ENCODE data around the gene TUBB. TPM values are rescaled to one million over a fixed set of nuclear protein-coding genes. Genes with fewer than 3 reads are reported as not detected.
"Not testable (repeated sequence)": the region's sequence is repeated elsewhere in the genome, so short reads cannot be mapped to it uniquely, and the experiment has no call there.

Gene TUBB
- total RNA-seq, 2 experiments from 2014 or later, result 1,638 to 1,703 TPM

GRCh38 chr6:30721198-30722024 is 1.3 kb downstream of the TUBB start:
- peak; percentile 20 for ATAC-seq
- H3K9me3 Mint-ChIP-seq (ENCODE audit: insufficient read depth), result no peaks in the 10 kb centered on the region
- POLR2A ChIA-PET, result interaction anchor here (0.6 to 12.8 kb wide), 22 partner anchors 9 to 227 kb away, joined by 3 to 343 read pairs (median 4); partner anchors contain the start of genes ATAT1, DHX16, MRPS18B and NRM
- peak overlapping the region; percentile 98 for H3K4me3 Mint-ChIP-seq
- peak overlapping the region; percentile 97 for H3K27ac Mint-ChIP-seq
- peak; percentile 94 for DNase-seq
- peaks cover 72% of the 10 kb centered on the region for H3K36me3 Mint-ChIP-seq (ENCODE audit: low read depth)
- H3K4me1 Mint-ChIP-seq (ENCODE audit: low read depth), result peaks cover 61% of the 10 kb centered on the region
- H3K27me3 Mint-ChIP-seq (ENCODE audit: low read depth), result no peaks in the 10 kb centered on the region
- CTCF ChIA-PET, result interaction anchor here (0.7 to 25.4 kb wide), 23 partner anchors 9 to 366 kb away, joined by 3 to 686 read pairs (median 5); partner anchors contain the start of genes ATAT1, DHX16, MRPS18B and NRM

DNA sequence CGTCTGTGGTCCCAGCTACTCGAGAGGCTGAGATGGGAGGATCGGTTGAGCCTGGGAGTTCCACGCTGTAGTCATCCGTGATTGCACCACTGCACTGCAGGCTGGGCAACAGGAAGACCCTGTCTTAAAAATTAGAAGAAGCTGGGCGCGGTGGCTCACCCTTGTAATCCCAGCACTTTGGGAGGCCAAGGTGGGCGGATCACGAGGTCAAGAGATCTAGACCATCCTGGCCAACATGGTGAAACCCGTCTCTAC is 1.8 kb downstream of the TUBB start:
- Mint-ChIP-seq H3K4me1 (ENCODE audit: low read depth) (peaks cover 59% of the 10 kb centered on the region), H3K36me3 (ENCODE audit: low read depth) (peaks cover 72% of the 10 kb centered on the region), H3K4me3 (peak overlapping the region; percentile 98), H3K27ac (peak overlapping the region; percentile 97)
- ATAC-seq; H3K9me3 Mint-ChIP-seq (ENCODE audit: insufficient read depth); DNase-seq; H3K27me3 Mint-ChIP-seq (ENCODE audit: low read depth): not testable (repeated sequence)
- POLR2A ChIA-PET, result interaction anchor here (0.6 to 12.8 kb wide), 17 partner anchors 9 to 108 kb away, joined by 3 to 343 read pairs (median 6); partner anchors contain the start of genes ATAT1, DHX16, MRPS18B and NRM
- CTCF ChIA-PET, result interaction anchor here (0.6 to 25.4 kb wide), 31 partner anchors 9 to 365 kb away, joined by 3 to 686 read pairs (median 4); partner anchors contain the start of genes ATAT1, DHX16, MRPS18B and NRM

DNA sequence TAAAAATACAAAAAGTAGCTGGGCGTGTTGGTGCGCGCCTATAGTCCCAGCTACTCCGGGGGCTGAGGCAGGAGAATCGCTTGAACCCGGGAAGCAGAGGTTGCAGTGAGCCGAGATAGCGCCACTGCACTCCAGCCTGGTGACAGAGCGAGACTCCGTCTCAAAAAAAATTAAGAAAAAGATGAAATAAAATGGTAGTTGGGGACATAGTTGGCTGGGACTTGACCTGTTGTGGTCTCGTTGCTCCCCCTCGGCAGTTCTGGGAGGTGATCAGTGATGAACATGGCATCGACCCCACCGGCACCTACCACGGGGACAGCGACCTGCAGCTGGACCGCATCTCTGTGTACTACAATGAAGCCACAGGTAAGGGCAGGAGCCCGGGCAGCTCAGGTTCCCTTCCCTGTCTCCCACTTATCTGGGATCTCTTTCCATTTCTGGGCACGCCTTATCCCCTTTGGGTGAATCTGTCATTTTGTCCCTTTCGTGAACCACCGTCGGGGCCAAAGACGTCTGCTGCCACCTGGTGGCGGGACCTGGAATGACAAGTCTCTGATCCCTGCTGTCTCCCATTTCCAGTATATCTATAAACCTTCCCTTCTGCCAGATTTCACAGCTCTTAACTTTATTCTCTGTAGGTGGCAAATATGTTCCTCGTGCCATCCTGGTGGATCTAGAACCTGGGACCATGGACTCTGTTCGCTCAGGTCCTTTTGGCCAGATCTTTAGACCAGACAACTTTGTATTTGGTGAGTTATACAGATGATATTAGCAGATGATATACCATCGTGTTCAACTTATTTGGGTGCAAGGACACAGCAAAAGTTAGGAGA is 2.3 kb downstream of the TUBB start:
- Mint-ChIP-seq H3K36me3 (ENCODE audit: low read depth) (peaks cover 75% of the 10 kb centered on the region), H3K27ac (peak overlapping the region; percentile 97), H3K9me3 (ENCODE audit: insufficient read depth) (no peaks in the 10 kb centered on the region), H3K4me3 (peak overlapping the region; percentile 98), H3K27me3 (ENCODE audit: low read depth) (no peaks in the 10 kb centered on the region), H3K4me1 (ENCODE audit: low read depth) (peaks cover 57% of the 10 kb centered on the region)
- peak; percentile 89 for DNase-seq
- ATAC-seq, result no peak
- ChIA-PET POLR2A (interaction anchor here (0.6 to 12.8 kb wide), 17 partner anchors 9 to 108 kb away, joined by 3 to 343 read pairs (median 6); partner anchors contain the start of genes DHX16, MRPS18B, NRM and PPP1R10), CTCF (interaction anchor here (0.6 to 25.4 kb wide), 36 partner anchors 9 to 365 kb away, joined by 3 to 686 read pairs (median 4); partner anchors contain the start of genes ATAT1, DHX16, MRPS18B and NRM)

- H3K4me1 Mint-ChIP-seq (ENCODE audit: low read depth), result peaks cover 54% of the 10 kb centered on the region
- H3K27ac Mint-ChIP-seq, result peak overlapping the region; percentile 97
- DNase-seq; H3K27me3 Mint-ChIP-seq (ENCODE audit: low read depth); ATAC-seq; H3K9me3 Mint-ChIP-seq (ENCODE audit: insufficient read depth): not testable (repeated sequence)
- peak overlapping the region; percentile 98 for H3K4me3 Mint-ChIP-seq
- ChIA-PET CTCF (interaction anchor here (0.7 to 25.4 kb wide), 23 partner anchors 8 to 364 kb away, joined by 3 to 686 read pairs (median 5); partner anchors contain the start of genes ATAT1 and DHX16), POLR2A (interaction anchor here (0.6 to 12.8 kb wide), 11 partner anchors 8 to 109 kb away, joined by 3 to 343 read pairs (median 6); partner anchors contain the start of gene NRM)
- peaks cover 80% of the 10 kb centered on the region for H3K36me3 Mint-ChIP-seq (ENCODE audit: low read depth)
Measured at GRCh38 chr6:30723159-30723842, 3.1 kb downstream of the TUBB start.

- ChIA-PET CTCF (interaction anchor here (0.6 to 25.4 kb wide), 10 partner anchors 14 to 363 kb away, joined by 3 to 686 read pairs (median 4); partner anchors contain the start of genes DHX16 and MRPS18B), POLR2A (interaction anchor here (0.6 to 12.8 kb wide), 5 partner anchors 9 to 127 kb away, joined by 3 to 343 read pairs (median 7); no protein-coding TSS in a partner anchor)
- Mint-ChIP-seq H3K36me3 (ENCODE audit: low read depth) (peaks cover 82% of the 10 kb centered on the region), H3K27ac (peak overlapping the region; percentile 97), H3K4me1 (ENCODE audit: low read depth) (peaks cover 46% of the 10 kb centered on the region), H3K4me3 (peak overlapping the region; percentile 98)
- not testable (repeated sequence) for H3K9me3 Mint-ChIP-seq (ENCODE audit: insufficient read depth); ATAC-seq; H3K27me3 Mint-ChIP-seq (ENCODE audit: low read depth); DNase-seq
Measured at GRCh38 chr6:30723843-30724741, 3.9 kb downstream of the TUBB start.

DNA sequence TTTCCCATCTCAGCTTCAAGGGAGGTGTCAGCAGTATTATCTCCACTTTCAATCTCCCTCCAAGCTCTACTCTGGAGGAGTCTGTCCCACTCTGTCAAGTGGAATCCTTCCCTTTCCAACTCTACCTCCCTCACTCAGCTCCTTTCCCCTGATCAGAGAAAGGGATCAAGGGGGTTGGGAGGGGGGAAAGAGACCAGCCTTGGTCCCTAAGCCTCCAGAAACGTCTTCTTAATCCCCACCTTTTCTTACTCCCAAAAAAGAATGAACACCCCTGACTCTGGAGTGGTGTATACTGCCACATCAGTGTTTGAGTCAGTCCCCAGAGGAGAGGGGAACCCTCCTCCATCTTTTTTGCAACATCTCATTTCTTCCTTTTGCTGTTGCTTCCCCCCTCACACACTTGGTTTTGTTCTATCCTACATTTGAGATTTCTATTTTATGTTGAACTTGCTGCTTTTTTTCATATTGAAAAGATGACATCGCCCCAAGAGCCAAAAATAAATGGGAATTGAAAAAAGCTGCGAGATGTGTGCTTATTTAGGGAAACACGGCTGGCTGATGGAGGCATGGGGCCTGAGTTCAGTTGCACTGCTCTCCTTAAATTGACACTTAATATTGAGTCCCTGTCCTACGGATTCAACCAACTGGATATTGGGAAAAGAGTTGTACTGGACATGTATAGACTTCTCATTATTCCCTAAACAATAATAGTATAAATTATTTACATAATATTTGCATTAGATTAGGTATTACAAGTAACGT is 4.9 kb downstream of the TUBB start:
- ATAC-seq (no peak), DNase-seq (no peak)
- Mint-ChIP-seq H3K4me1 (ENCODE audit: low read depth) (peaks cover 45% of the 10 kb centered on the region), H3K9me3 (ENCODE audit: insufficient read depth) (no peaks in the 10 kb centered on the region), H3K27me3 (ENCODE audit: low read depth) (no peaks in the 10 kb centered on the region), H3K36me3 (ENCODE audit: low read depth) (peaks cover 90% of the 10 kb centered on the region), H3K27ac (peak overlapping the region; percentile 71), H3K4me3 (peak overlapping the region; percentile 98)
- ChIA-PET CTCF (interaction anchor here (0.6 to 25.4 kb wide), 6 partner anchors 13 to 362 kb away, joined by 3 to 686 read pairs (median 12); partner anchors contain the start of genes DHX16 and MRPS18B), POLR2A (interaction anchor here (0.6 to 12.8 kb wide), 9 partner anchors 8 to 128 kb away, joined by 3 to 343 read pairs (median 5); partner anchors contain the start of gene FLOT1)

GRCh38 chr6:30725713-30726505 is 5.8 kb downstream of the TUBB start:
- peaks cover 53% of the 10 kb centered on the region for H3K4me1 Mint-ChIP-seq (ENCODE audit: low read depth)
- ATAC-seq (no peak), DNase-seq (no peak)
- peaks cover 90% of the 10 kb centered on the region for H3K36me3 Mint-ChIP-seq (ENCODE audit: low read depth)
- CTCF ChIA-PET, result interaction anchor here (1.4 to 25.4 kb wide), 4 partner anchors 12 to 128 kb away, joined by 3 to 686 read pairs (median 18); partner anchors contain the start of genes DHX16 and MRPS18B
- POLR2A ChIA-PET, result interaction anchor here (0.6 to 12.8 kb wide), 11 partner anchors 8 to 110 kb away, joined by 3 to 343 read pairs (median 4); partner anchors contain the start of gene FLOT1
- no peaks in the 10 kb centered on the region for H3K9me3 Mint-ChIP-seq (ENCODE audit: insufficient read depth)
- H3K27me3 Mint-ChIP-seq (ENCODE audit: low read depth), result no peaks in the 10 kb centered on the region
- peak overlapping the region; percentile 25 for H3K4me3 Mint-ChIP-seq
- peak overlapping the region; percentile 77 for H3K27ac Mint-ChIP-seq

- H3K27me3 Mint-ChIP-seq (ENCODE audit: low read depth), result no peaks in the 10 kb centered on the region
- no peak overlapping the region for H3K4me3 Mint-ChIP-seq
- POLR2A ChIA-PET, result interaction anchor here (0.6 to 12.8 kb wide), 14 partner anchors 7 to 156 kb away, joined by 3 to 343 read pairs (median 3); partner anchors contain the start of genes ABCF1 and MDC1
- peak overlapping the region; percentile 15 for H3K27ac Mint-ChIP-seq
- peaks cover 87% of the 10 kb centered on the region for H3K36me3 Mint-ChIP-seq (ENCODE audit: low read depth)
- CTCF ChIA-PET, result interaction anchor here (1.4 to 25.4 kb wide), 3 partner anchors 11 to 129 kb away, joined by 4 to 686 read pairs (median 6); partner anchors contain the start of gene DHX16
- peaks cover 60% of the 10 kb centered on the region for H3K4me1 Mint-ChIP-seq (ENCODE audit: low read depth)
- no peaks in the 10 kb centered on the region for H3K9me3 Mint-ChIP-seq (ENCODE audit: insufficient read depth)
- no peak for ATAC-seq
- DNase-seq, result no peak
Measured at GRCh38 chr6:30726506-30727413, 6.6 kb downstream of the TUBB start.
